HepG2 (cell line): ENCODE results near the gene TARS3. TPM values are rescaled to one million over a fixed set of nuclear protein-coding genes. Genes with fewer than 3 reads are reported as not detected.

Experiments used
- MBD4 ChIP-seq: IDR thresholded peaks from 2 replicates; pipeline ENCODE4 v1.6.1; 2012; ENCODE audit warnings: low read length, inconsistent platforms, borderline replicate concordance
- PAWR ChIP-seq: sonication (generic); formaldehyde crosslinking; IDR thresholded peaks from 2 replicates; pipeline ENCODE4 v1.4.0; 2020; ENCODE audit warnings: missing genetic modification reagents, mild to moderate bottlenecking, borderline replicate concordance
- RAD51 ChIP-seq: fragments of 450-650 bp; IDR thresholded peaks from 2 replicates; pipeline ENCODE4 v1.6.1; 2016; ENCODE audit warnings: borderline replicate concordance
- SAFB2 ChIP-seq: sonication (generic); formaldehyde crosslinking; IDR thresholded peaks from 2 replicates; pipeline ENCODE4 v1.5.1; 2020; ENCODE audit warnings: missing genetic modification reagents, low read depth, mild to moderate bottlenecking, borderline replicate concordance
- TMF1 ChIP-seq: sonication (generic); formaldehyde crosslinking; IDR thresholded peaks from 2 replicates; pipeline ENCODE4 v1.8.1; 2022; ENCODE audit warnings: low read depth, missing genetic modification reagents
- ZNF143 ChIP-seq: sonication (generic); formaldehyde crosslinking; IDR thresholded peaks from 2 replicates; pipeline ENCODE4 v1.4.0; 2020; ENCODE audit warnings: missing genetic modification reagents
- ZNF20 ChIP-seq: sonication (generic); formaldehyde crosslinking; IDR thresholded peaks from 2 replicates; pipeline ENCODE4 v1.4.0; 2020; ENCODE audit warnings: mild to moderate bottlenecking, moderate library complexity, missing genetic modification reagents
- ZNF260 ChIP-seq: sonication (generic); formaldehyde crosslinking; IDR thresholded peaks from 2 replicates; pipeline ENCODE4 v1.4.0; 2020; ENCODE audit warnings: missing genetic modification reagents, low read depth, mild to moderate bottlenecking, borderline replicate concordance
- ZNF776 ChIP-seq: sonication (generic); formaldehyde crosslinking; IDR thresholded peaks from 2 replicates; pipeline ENCODE4 v1.4.0; 2020; ENCODE audit warnings: mild to moderate bottlenecking, missing genetic modification reagents
- ZNF891 ChIP-seq: sonication (generic); formaldehyde crosslinking; IDR thresholded peaks from 2 replicates; pipeline ENCODE4 v1.5.0; 2020; ENCODE audit warnings: mild to moderate bottlenecking, missing genetic modification reagents
- polyA plus RNA-seq, 8 experiments: library from polyadenylated mRNA; depleted of rRNA in 3 of 8; stranded (reverse) in 7 of 8; unstranded in 1 of 8; fragments of >200 nt; fragmentation: Illumina TruSeq in 4 of 8; extraction: Trizol in 4 of 8; gene quantifications; 2 replicates each; pipeline versions ENCODE4 v1.2.1 to v1.2.3, GENCODE V29; 2011 to 2016; ENCODE audit warnings: low read depth in 4 of 8, missing spikeins in 1 of 8, mixed read lengths in 1 of 8; ENCODE audit not compliant: insufficient read depth in 1 of 8
- total RNA-seq, 5 experiments: library from RNA; depleted of rRNA; stranded (reverse); fragments of >200 nt; fragmentation: Illumina TruSeq; extraction: Trizol; gene quantifications; 2 replicates each; pipeline ENCODE4 v1.2.3, GENCODE V29; 2016; ENCODE audit warnings: low read depth in 1 of 5
- TF ChIP-seq, protein P1 (sequence below): sonication (generic); formaldehyde crosslinking; IDR thresholded peaks from 2 replicates; pipeline ENCODE4 v1.4.0; 2020; ENCODE audit warnings: mild to moderate bottlenecking, missing genetic modification reagents
- TF ChIP-seq, protein P2 (sequence below): sonication (generic); formaldehyde crosslinking; IDR thresholded peaks from 2 replicates; pipeline ENCODE4 v1.8.1; 2023; ENCODE audit warnings: missing genetic modification reagents, mild to moderate bottlenecking, borderline replicate concordance
- TF ChIP-seq, protein P3 (sequence below): sonication (generic); formaldehyde crosslinking; IDR thresholded peaks from 2 replicates; pipeline ENCODE4 v1.4.0; 2020; ENCODE audit warnings: missing genetic modification reagents
- TF ChIP-seq, protein P4 (sequence below): sonication (generic); formaldehyde crosslinking; IDR thresholded peaks from 2 replicates; pipeline ENCODE4 v1.5.1; 2020; ENCODE audit warnings: missing genetic modification reagents, mild to moderate bottlenecking, borderline replicate concordance
- TF ChIP-seq, protein P5 (sequence below): sonication (generic); formaldehyde crosslinking; conservative IDR thresholded peaks from 2 replicates; pipeline ENCODE4 v1.4.0; 2020; ENCODE audit warnings: missing genetic modification reagents

The TARS3 gene
- total and polyA plus RNA-seq, 2 of the 13 experiments (the other 11 are each of a cell fraction or from before 2014, with no cell fraction given) = 4.1 to 11.7 TPM

DNA sequence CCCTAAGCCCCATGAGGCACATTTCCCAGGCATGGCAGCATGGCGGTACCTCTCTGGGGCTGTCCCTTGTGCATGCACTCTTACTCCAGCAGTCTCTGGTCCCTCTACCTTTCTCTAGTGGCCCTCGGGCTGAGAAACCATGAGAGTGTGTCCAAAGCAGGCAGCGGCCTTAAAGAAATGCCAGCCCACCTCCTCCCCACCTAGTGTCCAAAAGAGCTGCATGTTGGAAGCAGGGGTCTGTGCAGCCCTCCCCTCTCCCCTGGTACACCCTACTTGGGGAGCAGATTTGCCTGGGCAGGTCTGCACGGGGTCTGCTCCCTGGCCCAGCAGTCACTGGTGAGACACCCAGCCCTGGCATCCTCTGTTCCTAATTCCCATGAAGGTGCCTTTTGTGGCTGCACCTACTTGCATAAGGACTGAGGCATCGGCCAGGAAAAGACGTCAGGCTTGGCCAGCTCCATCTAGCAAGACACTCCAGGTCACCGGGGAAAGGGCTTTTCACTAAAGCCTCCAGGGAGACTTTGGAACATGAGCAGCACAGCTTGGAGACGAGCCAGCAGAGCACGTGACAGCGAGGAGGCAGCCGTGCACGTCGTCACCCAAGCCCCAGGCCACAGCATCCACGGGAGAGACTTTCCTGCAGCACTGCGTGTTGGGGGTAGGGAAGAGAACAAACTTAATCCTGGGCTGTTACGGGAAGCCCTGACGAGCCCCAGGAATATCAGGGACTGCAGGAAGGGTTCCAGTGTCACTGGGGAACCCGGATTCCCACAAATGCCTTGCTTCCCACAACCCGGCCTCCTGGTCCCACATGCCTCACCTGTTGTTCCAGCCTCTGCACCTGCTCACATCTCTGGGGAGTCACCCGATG, 110.9 kb downstream of the TARS3 start (continued):
- TF ChIP-seq, protein P1, sequence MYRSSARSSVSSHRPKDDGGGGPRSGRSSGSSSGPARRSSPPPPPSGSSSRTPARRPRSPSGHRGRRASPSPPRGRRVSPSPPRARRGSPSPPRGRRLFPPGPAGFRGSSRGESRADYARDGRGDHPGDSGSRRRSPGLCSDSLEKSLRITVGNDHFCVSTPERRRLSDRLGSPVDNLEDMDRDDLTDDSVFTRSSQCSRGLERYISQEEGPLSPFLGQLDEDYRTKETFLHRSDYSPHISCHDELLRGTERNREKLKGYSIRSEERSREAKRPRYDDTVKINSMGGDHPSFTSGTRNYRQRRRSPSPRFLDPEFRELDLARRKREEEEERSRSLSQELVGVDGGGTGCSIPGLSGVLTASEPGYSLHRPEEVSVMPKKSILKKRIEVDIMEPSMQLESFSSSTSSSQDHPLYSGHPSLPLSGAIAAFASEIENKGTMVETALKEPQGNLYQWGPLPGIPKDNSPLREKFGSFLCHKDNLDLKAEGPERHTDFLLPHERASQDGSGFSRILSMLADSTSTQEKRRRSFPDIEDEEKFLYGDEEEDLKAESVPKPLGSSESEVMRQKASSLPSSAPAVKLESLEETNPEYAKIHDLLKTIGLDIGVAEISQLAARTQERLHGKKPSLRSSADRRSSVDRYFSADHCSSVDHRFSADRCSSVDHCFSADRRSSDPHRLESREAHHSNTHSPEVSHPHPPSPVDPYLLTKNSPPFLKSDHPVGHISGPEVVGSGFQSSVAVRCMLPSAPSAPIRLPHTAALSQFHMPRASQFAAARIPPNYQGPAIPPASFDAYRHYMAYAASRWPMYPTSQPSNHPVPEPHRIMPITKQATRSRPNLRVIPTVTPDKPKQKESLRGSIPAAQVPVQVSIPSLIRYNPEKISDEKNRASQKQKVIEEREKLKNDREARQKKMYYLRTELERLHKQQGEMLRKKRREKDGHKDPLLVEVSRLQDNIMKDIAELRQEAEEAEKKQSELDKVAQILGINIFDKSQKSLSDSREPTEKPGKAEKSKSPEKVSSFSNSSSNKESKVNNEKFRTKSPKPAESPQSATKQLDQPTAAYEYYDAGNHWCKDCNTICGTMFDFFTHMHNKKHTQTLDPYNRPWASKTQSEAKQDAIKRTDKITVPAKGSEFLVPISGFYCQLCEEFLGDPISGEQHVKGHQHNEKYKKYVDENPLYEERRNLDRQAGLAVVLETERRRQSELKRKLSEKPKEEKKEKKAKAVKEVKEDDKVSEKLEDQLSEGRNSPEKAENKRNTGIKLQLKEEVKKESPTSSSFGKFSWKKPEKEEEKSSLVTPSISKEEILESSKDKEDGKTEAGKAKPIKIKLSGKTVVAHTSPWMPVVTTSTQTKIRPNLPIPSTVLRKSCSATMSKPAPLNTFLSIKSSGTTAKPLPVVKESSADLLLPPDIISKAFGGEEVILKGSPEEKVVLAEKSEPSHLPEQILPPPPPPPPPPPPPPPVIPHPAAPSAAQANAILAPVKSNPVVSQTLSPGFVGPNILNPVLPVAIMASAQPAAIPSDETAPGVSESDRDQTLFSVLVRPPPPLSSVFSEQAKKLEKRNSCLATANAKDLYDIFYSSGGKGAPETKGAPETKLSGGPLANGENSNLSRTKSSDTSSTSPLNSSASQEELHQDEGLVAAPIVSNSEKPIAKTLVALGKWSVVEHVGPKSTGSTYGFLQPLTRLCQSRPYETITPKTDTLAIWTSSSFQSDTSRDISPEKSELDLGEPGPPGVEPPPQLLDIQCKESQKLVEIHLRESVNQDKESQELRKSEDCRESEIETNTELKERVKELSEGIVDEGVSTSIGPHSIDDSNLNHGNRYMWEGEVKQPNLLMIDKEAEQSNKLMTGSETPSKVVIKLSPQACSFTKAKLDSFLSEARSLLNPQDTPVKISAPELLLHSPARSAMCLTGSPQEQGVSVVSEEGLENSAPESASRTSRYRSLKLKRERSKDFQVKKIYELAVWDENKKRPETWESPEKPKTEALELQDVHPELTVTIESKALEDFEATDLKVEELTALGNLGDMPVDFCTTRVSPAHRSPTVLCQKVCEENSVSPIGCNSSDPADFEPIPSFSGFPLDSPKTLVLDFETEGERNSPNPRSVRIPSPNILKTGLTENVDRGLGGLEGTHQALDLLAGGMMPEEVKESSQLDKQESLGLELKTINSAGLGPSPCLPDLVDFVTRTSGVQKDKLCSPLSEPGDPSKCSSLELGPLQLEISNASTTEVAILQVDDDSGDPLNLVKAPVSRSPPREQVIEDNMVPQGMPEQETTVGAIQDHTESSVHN (CRISPR knock-in tag) = no peak
- TF ChIP-seq, protein P2, sequence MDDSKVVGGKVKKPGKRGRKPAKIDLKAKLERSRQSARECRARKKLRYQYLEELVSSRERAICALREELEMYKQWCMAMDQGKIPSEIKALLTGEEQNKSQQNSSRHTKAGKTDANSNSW (CRISPR knock-in tag) = no peak
- TF ChIP-seq, protein P3, sequence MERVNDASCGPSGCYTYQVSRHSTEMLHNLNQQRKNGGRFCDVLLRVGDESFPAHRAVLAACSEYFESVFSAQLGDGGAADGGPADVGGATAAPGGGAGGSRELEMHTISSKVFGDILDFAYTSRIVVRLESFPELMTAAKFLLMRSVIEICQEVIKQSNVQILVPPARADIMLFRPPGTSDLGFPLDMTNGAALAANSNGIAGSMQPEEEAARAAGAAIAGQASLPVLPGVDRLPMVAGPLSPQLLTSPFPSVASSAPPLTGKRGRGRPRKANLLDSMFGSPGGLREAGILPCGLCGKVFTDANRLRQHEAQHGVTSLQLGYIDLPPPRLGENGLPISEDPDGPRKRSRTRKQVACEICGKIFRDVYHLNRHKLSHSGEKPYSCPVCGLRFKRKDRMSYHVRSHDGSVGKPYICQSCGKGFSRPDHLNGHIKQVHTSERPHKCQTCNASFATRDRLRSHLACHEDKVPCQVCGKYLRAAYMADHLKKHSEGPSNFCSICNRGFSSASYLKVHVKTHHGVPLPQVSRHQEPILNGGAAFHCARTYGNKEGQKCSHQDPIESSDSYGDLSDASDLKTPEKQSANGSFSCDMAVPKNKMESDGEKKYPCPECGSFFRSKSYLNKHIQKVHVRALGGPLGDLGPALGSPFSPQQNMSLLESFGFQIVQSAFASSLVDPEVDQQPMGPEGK (CRISPR knock-in tag) = no peak
- TF ChIP-seq ZNF143 = no peak
- no peak for TF ChIP-seq MBD4
- TF ChIP-seq ZNF776 (CRISPR knock-in tag) = no peak
- TF ChIP-seq, protein P4, sequence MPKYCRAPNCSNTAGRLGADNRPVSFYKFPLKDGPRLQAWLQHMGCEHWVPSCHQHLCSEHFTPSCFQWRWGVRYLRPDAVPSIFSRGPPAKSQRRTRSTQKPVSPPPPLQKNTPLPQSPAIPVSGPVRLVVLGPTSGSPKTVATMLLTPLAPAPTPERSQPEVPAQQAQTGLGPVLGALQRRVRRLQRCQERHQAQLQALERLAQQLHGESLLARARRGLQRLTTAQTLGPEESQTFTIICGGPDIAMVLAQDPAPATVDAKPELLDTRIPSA (CRISPR knock-in tag) = no peak
- no peak for TF ChIP-seq ZNF260 (CRISPR knock-in tag)
- TF ChIP-seq PAWR (CRISPR knock-in tag) = no peak
- no peak for TF ChIP-seq ZNF20
- peak; percentile 39; the same call in 1 of the 2 replicates for TF ChIP-seq SAFB2 (CRISPR knock-in tag)
- peak; percentile 47; the same call in 1 of the 2 replicates for TF ChIP-seq RAD51
- TF ChIP-seq, protein P5, sequence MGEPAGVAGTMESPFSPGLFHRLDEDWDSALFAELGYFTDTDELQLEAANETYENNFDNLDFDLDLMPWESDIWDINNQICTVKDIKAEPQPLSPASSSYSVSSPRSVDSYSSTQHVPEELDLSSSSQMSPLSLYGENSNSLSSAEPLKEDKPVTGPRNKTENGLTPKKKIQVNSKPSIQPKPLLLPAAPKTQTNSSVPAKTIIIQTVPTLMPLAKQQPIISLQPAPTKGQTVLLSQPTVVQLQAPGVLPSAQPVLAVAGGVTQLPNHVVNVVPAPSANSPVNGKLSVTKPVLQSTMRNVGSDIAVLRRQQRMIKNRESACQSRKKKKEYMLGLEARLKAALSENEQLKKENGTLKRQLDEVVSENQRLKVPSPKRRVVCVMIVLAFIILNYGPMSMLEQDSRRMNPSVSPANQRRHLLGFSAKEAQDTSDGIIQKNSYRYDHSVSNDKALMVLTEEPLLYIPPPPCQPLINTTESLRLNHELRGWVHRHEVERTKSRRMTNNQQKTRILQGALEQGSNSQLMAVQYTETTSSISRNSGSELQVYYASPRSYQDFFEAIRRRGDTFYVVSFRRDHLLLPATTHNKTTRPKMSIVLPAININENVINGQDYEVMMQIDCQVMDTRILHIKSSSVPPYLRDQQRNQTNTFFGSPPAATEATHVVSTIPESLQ (CRISPR knock-in tag) = no peak
- TF ChIP-seq TMF1 = 0 out of 2 replicates have a peak, but pooled peaks have one; percentile 2
- TF ChIP-seq ZNF891 (CRISPR knock-in tag) = no peak
